K562 (cell line): ENCODE results near the gene CEP43. TPM values are rescaled to one million over a fixed set of nuclear protein-coding genes. Genes with fewer than 3 reads are reported as not detected.

Experiments
- ATAC-seq: fragments of 200-7000 bp; cut with Tn5 transposase; 3 replicates; pipeline ENCODE4 v1.9.1; 2020; ENCODE audit warnings: moderate library complexity
- BruUV-seq: library from RNA; stranded (reverse); fragments of 400-500 nt; replicated peaks from 2 replicates; lab custom pipeline; 2021; lab: Mats Ljungman, UMichigan
- CTCF ChIA-PET: fragments of 300-600 bp; formaldehyde crosslinking; extraction: SDS; loops from one replicate; lab custom pipeline; 2021; ENCODE audit warnings: low intra/inter-chr PET ratio; lab: Yijun Ruan, JAX
- POLR2A ChIA-PET: fragments of 300-600, 350-650 bp; sonication (Branson Sonifier 250); formaldehyde crosslinking; extraction: SDS; loops from one replicate; lab custom pipeline; 2021; ENCODE audit warnings: antibody characterized with exemption, inconsistent platforms; lab: Yijun Ruan, JAX
- DNase-seq, 4 experiments: peaks; one replicate each; pipeline versions ENCODE4 v3.0.0 to v3.0.0-alpha.2; 2011 to 2018; ENCODE audit warnings: low spot score in 3 of 4, mixed read lengths in 3 of 4; ENCODE audit errors: extremely low read depth in 1 of 4
- FAIRE-seq: peaks from 2 replicates; lab custom pipeline; 2011; peaks lifted over from hg19 to GRCh38; lab: Jason Lieb, UNC
- H2AFZ ChIP-seq: 2 replicates; pipeline ENCODE4 v1.6.0; 2011; ENCODE audit warnings: low read depth, low read length, control low read depth, inconsistent platforms
- H3K27ac ChIP-seq: fragments of 200-600 bp; 3 replicates; pipeline ENCODE4 v1.8.0; 2011; ENCODE audit warnings: low read depth, mild to moderate bottlenecking, control low read depth, inconsistent platforms, low read length, moderate library complexity, mixed read lengths; ENCODE audit errors: extremely low read depth
- H3K27me3 ChIP-seq, 2 experiments: fragments of 300-600 bp in 1 of 2; 2 replicates in 1 of 2; 3 replicates in 1 of 2; pipeline versions ENCODE4 v1.6.0 to v1.8.0; 2011; ENCODE audit warnings: inconsistent platforms in 2 of 2, low read length in 2 of 2, mild to moderate bottlenecking in 1 of 2, mixed read lengths in 1 of 2, moderate library complexity in 1 of 2; ENCODE audit not compliant: control insufficient read depth in 2 of 2, insufficient read depth in 2 of 2
- H3K36me3 ChIP-seq: fragments of 300-600 bp; 3 replicates; pipeline ENCODE4 v1.8.0; 2011; ENCODE audit warnings: mild to moderate bottlenecking, low read length, inconsistent platforms; ENCODE audit not compliant: control insufficient read depth, insufficient read depth
- H3K4me1 ChIP-seq, 2 experiments: fragments of 200-600 bp in 1 of 2; replicated peaks in 1 of 2; 2 replicates in 1 of 2; 3 replicates in 1 of 2; pipeline versions ENCODE4 v1.5.1 to v1.8.0; 2011; ENCODE audit warnings: inconsistent platforms in 2 of 2, low read length in 2 of 2, mild to moderate bottlenecking in 1 of 2, mixed read lengths in 1 of 2, moderate library complexity in 1 of 2; ENCODE audit not compliant: control insufficient read depth in 2 of 2, insufficient read depth in 2 of 2
- H3K4me2 ChIP-seq: 2 replicates; pipeline ENCODE4 v1.6.1; 2011; ENCODE audit warnings: low read length, control low read depth, inconsistent platforms, mixed read lengths; ENCODE audit not compliant: insufficient read depth
- H3K4me3 ChIP-seq: fragments of 200-600 bp; sonication (generic), shearing (Covaris generic); 2 replicates; pipeline ENCODE4 v1.5.1; 2016; ENCODE audit warnings: control low read depth, inconsistent platforms
- H3K79me2 ChIP-seq: fragments of 200-600 bp; 3 replicates; pipeline ENCODE4 v1.8.0; 2011; ENCODE audit warnings: low read length, inconsistent platforms; ENCODE audit not compliant: control insufficient read depth, insufficient read depth
- H3K9ac ChIP-seq, 2 experiments: 2 replicates each; pipeline versions ENCODE4 v1.6.0 to v1.6.1; 2011; ENCODE audit warnings: low read depth in 2 of 2, low read length in 2 of 2, control low read depth in 1 of 2, inconsistent platforms in 1 of 2, mild to moderate bottlenecking in 1 of 2, mixed read lengths in 1 of 2; ENCODE audit not compliant: insufficient read depth in 1 of 2
- H3K9me1 ChIP-seq: one replicate; pipeline ENCODE4 v1.6.0; 2011; ENCODE audit warnings: inconsistent platforms, mild to moderate bottlenecking, low read length, moderate library complexity; ENCODE audit not compliant: control insufficient read depth, insufficient read depth
- H3K9me3 ChIP-seq: replicated peaks from 2 replicates; pipeline ENCODE4 v1.5.1; 2011; ENCODE audit warnings: low read depth, low read length, inconsistent platforms; ENCODE audit not compliant: control insufficient read depth, insufficient read depth
- H4K20me1 ChIP-seq: replicated peaks from 2 replicates; pipeline ENCODE4 v1.6.1; 2011; ENCODE audit warnings: low read length, inconsistent platforms, mixed read lengths; ENCODE audit not compliant: control insufficient read depth, insufficient read depth
- AFF4 ChIP-seq: sonication (generic); formaldehyde crosslinking; IDR thresholded peaks from 2 replicates; pipeline ENCODE4 v1.8.0; 2023; ENCODE audit warnings: mild to moderate bottlenecking, missing genetic modification reagents
- BCLAF1 ChIP-seq, 2 experiments: fragments of 450-650 bp in 1 of 2; IDR thresholded peaks; 2 replicates each; pipeline ENCODE4 v1.6.1; 2011 to 2017; ENCODE audit warnings: low read depth in 2 of 2, antibody characterized with exemption in 1 of 2, borderline replicate concordance in 1 of 2, low read length in 1 of 2, mild to moderate bottlenecking in 1 of 2, mixed read lengths in 1 of 2; ENCODE audit not compliant: control insufficient read depth in 1 of 2
- CHAMP1 ChIP-seq: fragments of 450-650 bp; IDR thresholded peaks from 2 replicates; pipeline ENCODE4 v1.6.1; 2016; ENCODE audit warnings: mild to moderate bottlenecking
- CSDE1 ChIP-seq, 2 experiments: fragments of 450-650 bp; IDR thresholded peaks; 2 replicates each; pipeline ENCODE4 v1.6.1; 2016; ENCODE audit warnings: mild to moderate bottlenecking in 1 of 2
- FOXK1 ChIP-seq: sonication (generic); formaldehyde crosslinking; IDR thresholded peaks from 2 replicates; pipeline ENCODE4 v1.8.0; 2022; ENCODE audit warnings: missing genetic modification reagents, mild to moderate bottlenecking, borderline replicate concordance
- MEIS2 ChIP-seq: fragments of 450-650 bp; IDR thresholded peaks from 2 replicates; pipeline ENCODE4 v1.6.1; 2014; ENCODE audit warnings: mild to moderate bottlenecking; ENCODE audit not compliant: partially characterized antibody
- NFIC ChIP-seq: fragments of 450-650 bp; IDR thresholded peaks from 2 replicates; pipeline ENCODE4 v1.6.1; 2017; ENCODE audit warnings: mild to moderate bottlenecking, inconsistent platforms
- PKNOX1 ChIP-seq: fragments of 450-650 bp; IDR thresholded peaks from 2 replicates; pipeline ENCODE4 v1.6.1; 2016
- ZC3H4 ChIP-seq: sonication (generic); formaldehyde crosslinking; IDR thresholded peaks from 2 replicates; pipeline ENCODE4 v1.9.0; 2021; ENCODE audit warnings: missing genetic modification reagents, borderline replicate concordance
- ZNF143 ChIP-seq: sonication (generic); formaldehyde crosslinking; IDR thresholded peaks from 2 replicates; pipeline ENCODE4 v1.9.0; 2022; ENCODE audit warnings: mild to moderate bottlenecking, missing genetic modification reagents
- WGBS: fragments of 100-300 bp; shearing (Covaris generic); methylation state at CpG from one replicate; pipeline ENCODE4 v1.1.6; 2016; ENCODE audit warnings: low coverage, mixed read lengths; ENCODE audit not compliant: insufficient coverage; ENCODE audit errors: missing lambda C conversion rate; 5-methylcytosine and 5-hydroxymethylcytosine counted together
- in situ Hi-C: fragments of 300-500 bp; cut with MboI; formaldehyde crosslinking; loops from 4 replicates; pipeline ENCODE4 v1.15.0; 2018; ENCODE audit warnings: inconsistent platforms, mixed read lengths
- intact Hi-C: fragments of 100-400 bp; cut with micrococcal nuclease; formaldehyde crosslinking; loops from 2 replicates; pipeline ENCODE4 v1.14.2; 2022
- polyA plus RNA-seq, 8 experiments: library from polyadenylated mRNA; depleted of rRNA in 4 of 8; stranded (reverse) in 5 of 8; unstranded in 3 of 8; fragments of >200 nt; fragmentation: Nextera tagmentation in 2 of 8; fragmentation: Illumina TruSeq in 1 of 8; extraction: Ambion mirVana in 2 of 8; extraction: Trizol in 1 of 8; gene quantifications; 2 replicates each; pipeline versions ENCODE4 v1.2.1 to v1.2.3, GENCODE V29; 2011 to 2014; ENCODE audit warnings: inconsistent platforms in 1 of 8, missing spikeins in 1 of 8
- total RNA-seq, 7 experiments: library from RNA; depleted of rRNA in 6 of 7; stranded (reverse); fragments of >200 nt in 6 of 7; fragmentation: Illumina TruSeq in 2 of 7; extraction: Trizol in 2 of 7; gene quantifications; 2 replicates each; pipeline versions ENCODE4 v1.2.1 to v1.2.3, GENCODE V29; 2011 to 2021; ENCODE audit warnings: low replicate concordance in 1 of 7

The CEP43 gene
- total and polyA plus RNA-seq, 9 of the 15 experiments (the other 6 are each of a cell fraction or from before 2014, with no cell fraction given): 15.2 to 55.7 (median 47.4) TPM

GRCh38 chr6:166954118-166954713 is 45.0 kb upstream of the CEP43 start:
- no peak overlapping the region for H3K4me3 ChIP-seq
- H3K9me3 ChIP-seq: no peaks in the 10 kb centered on the region
- no peak overlapping the region for H3K9ac ChIP-seq
- H4K20me1 ChIP-seq: no peaks in the 10 kb centered on the region; the same call in 1 of the 2 replicates
- no peak overlapping the region for H2AFZ ChIP-seq
- POLR2A ChIA-PET: interaction anchor here (0.8 to 0.9 kb wide), 2 partner anchors 23 to 45 kb away, joined by 3 read pairs; partner anchors contain the start of gene CEP43
- in situ Hi-C loops (loop anchor here (10.0 kb wide), 1 partner anchor 179 kb away; no protein-coding TSS in a partner anchor), intact Hi-C loops (no loop called here)
- peaks cover 2% of the 10 kb centered on the region for H3K9me1 ChIP-seq
- peaks cover 14% of the 10 kb centered on the region; the same call in 2 of the 3 replicates for H3K36me3 ChIP-seq
- DNase-seq: no peak
- no TSS peak for BruUV-seq
- H3K4me1 ChIP-seq: peaks cover 36 to 43% of the 10 kb centered on the region in 2 experiments
- no peak overlapping the region for H3K27ac ChIP-seq
- no peak overlapping the region for H3K4me2 ChIP-seq
- peaks cover 15% of the 10 kb centered on the region for H3K79me2 ChIP-seq
- CTCF ChIA-PET: no interaction called here
- no peaks in the 10 kb centered on the region for H3K27me3 ChIP-seq
- FAIRE-seq: no peak
- ATAC-seq: no peak
- 41% methylated on average over 6 of the region's 6 CpGs for WGBS
- TF ChIP-seq AFF4 (CRISPR knock-in tag): 0 out of 2 replicates have a peak, but pooled peaks have one; percentile 50
- TF ChIP-seq MEIS2: peak; percentile 90
- TF ChIP-seq ZC3H4 (CRISPR knock-in tag): no peak
- 0 out of 4 replicates have a peak, but pooled peaks of 1 of the 2 experiments have one; percentile 13 for TF ChIP-seq CSDE1 (IDR thresholded peaks at IDR 0.05)
- no peak for TF ChIP-seq BCLAF1 (IDR thresholded peaks at IDR 0.05; ENCODE audit: borderline replicate concordance in 1 of 2, control insufficient read depth in 1 of 2, low read depth in 2 of 2, low read length in 1 of 2)
- TF ChIP-seq PKNOX1: peak; percentile 71
- no peak for TF ChIP-seq CHAMP1
- TF ChIP-seq FOXK1 (CRISPR knock-in tag): no peak
- peak; percentile 28; the same call in 1 of the 2 replicates for TF ChIP-seq NFIC
- TF ChIP-seq ZNF143: 0 out of 2 replicates have a peak, but pooled peaks have one; percentile 6
